ENCODE results near the gene COX5B. TPM values are rescaled to one million over a fixed set of nuclear protein-coding genes. Genes with fewer than 3 reads are reported as not detected.

Gene COX5B
- total RNA-seq, 6 experiments from 2014 or later = 162 to 215 (median 182) TPM

DNA sequence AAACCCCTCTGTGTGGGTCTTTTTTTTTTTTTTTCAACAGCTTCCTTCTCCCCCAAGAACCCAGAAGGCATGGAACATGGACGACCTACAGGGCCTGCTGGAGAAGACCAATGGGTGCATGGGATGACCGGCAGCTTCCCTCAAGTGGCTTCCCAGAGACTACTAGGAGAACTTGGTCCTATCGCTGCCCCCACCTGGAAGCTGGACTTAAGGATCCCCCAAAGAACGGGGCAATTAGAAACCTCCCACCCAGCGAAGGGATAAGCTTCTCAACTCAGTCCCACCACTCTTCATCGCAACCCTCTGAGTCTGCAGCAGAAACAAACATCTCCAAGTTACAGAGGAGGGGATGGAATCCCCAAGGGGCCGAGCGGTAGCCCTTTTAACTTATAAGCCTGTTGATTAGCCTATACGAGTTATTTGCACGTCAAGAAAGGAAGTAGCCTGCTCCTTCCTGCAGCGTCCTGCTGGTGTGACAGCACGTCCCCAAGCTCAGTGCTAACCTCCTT is 16.6 kb downstream of the COX5B start:
- Mint-ChIP-seq H3K4me1 (ENCODE audit: low read depth) (peaks cover 31% of the 10 kb centered on the region), H3K27ac (peak overlapping the region; percentile 96), H3K4me3 (peak overlapping the region; percentile 91), H3K36me3 (ENCODE audit: low read depth) (0 out of 2 replicates have a peak, but pooled peaks cover 4% of the 10 kb centered on the region), H3K9me3 (no peaks in the 10 kb centered on the region), H3K27me3 (ENCODE audit: insufficient read depth) (peaks cover 6% of the 10 kb centered on the region)
- no peak for DNase-seq
- TF ChIP-seq CTCF (IDR thresholded peaks at IDR 0.05) = no peak

DNA sequence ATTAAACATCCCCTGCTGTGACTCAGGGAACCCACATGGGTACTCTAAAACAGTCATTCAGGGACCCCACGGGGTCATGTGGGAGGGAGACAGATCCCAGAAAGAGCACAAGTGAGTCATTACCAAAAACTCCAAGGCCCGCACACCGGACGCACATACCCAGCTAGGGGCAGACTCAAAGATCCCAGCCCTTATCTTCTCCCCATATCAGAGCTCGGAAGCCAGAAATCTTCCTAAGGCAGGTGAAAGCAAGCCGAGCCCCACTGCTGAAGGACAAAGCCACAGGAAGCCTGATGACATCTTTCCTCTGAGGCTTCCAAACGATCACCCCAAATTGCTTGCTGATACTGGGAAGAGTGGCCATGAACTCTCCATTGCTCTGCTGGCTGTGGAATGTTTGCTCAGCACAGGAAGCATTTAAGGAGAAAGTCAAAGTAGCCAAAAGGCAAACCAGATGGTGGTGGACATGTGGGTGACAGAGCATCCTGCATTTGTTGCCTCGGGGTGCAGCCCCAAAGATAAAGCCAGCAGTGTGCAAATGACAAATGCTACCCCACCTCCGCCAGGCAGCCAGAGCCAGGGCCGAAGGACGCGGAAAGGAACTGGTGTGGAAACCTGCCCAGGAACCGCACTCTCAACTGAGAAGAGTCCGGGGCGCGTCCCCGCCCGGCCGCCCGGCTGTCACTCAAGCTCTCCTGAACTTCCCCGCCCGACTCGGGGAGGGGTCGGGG is 17.2 kb downstream of the COX5B start:
- Mint-ChIP-seq H3K4me1 (ENCODE audit: low read depth) (peaks cover 31% of the 10 kb centered on the region), H3K4me3 (peak overlapping the region; percentile 91), H3K36me3 (ENCODE audit: low read depth) (no peaks in the 10 kb centered on the region), H3K9me3 (no peaks in the 10 kb centered on the region), H3K27ac (peak overlapping the region; percentile 96), H3K27me3 (ENCODE audit: insufficient read depth) (peaks cover 5% of the 10 kb centered on the region)
- no peak for TF ChIP-seq CTCF (IDR thresholded peaks at IDR 0.05)
- peak; percentile 90 for DNase-seq

GRCh38 chr2:97663626-97663961 is 17.7 kb downstream of the COX5B start:
- Mint-ChIP-seq H3K4me1 (ENCODE audit: low read depth) (peaks cover 31% of the 10 kb centered on the region), H3K9me3 (no peaks in the 10 kb centered on the region), H3K27me3 (ENCODE audit: insufficient read depth) (no peaks in the 10 kb centered on the region; the same call in none of the 2 replicates), H3K27ac (peak overlapping the region; percentile 96), H3K36me3 (ENCODE audit: low read depth) (no peaks in the 10 kb centered on the region), H3K4me3 (peak overlapping the region; percentile 91)
- TF ChIP-seq CTCF (IDR thresholded peaks at IDR 0.05) = no peak
- DNase-seq = no peak

DNA sequence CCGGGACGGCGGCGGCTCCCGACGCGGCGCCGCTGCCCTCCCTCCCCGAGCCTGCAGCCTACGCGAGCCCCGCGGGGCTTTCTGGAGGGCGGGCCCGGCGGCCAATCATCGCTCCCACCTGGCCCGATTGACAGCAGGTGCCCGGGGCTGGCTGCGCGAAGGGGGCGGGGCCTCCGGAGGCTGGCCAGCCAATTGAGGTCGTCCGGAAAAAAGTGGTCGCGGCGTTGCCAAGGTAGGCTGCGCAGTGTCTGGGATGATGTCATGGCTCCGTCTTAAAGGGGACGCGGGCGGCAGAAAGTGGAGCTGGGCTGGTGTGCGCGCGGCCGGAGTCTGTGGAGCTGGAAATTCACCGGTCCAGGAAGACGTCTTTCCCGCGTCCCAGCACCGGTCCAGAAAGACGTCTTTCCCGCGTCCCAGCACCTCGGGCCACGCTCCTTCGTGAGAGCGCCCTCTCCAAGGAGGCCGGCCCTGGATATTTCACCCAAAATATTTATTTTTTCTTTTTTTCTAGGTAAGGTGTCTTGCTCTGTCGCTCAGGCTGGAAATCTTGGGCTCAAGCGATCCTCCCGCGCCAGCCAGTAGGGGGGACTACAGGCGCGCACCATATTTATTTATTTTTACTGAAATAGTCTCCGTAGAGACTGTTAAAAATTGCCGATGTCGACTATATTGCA is 18.2 kb downstream of the COX5B start, which contains the start of gene ACTR1B:
TSS of gene ACTR1B (minus strand) at position 83 of the 674 bp plus-strand sequence. CDS start 154 bp downstream, outside the sequence.
- H3K36me3 Mint-ChIP-seq (ENCODE audit: low read depth) = no peaks in the 10 kb centered on the region
- no peaks in the 10 kb centered on the region for H3K9me3 Mint-ChIP-seq
- no peaks in the 10 kb centered on the region; the same call in none of the 2 replicates for H3K27me3 Mint-ChIP-seq (ENCODE audit: insufficient read depth)
- TF ChIP-seq CTCF (IDR thresholded peaks at IDR 0.05) = peak; percentile 84
- H3K4me1 Mint-ChIP-seq (ENCODE audit: low read depth) = peaks cover 31% of the 10 kb centered on the region
- peak; percentile 97 for DNase-seq
- H3K4me3 Mint-ChIP-seq = peak within 1 kb of the TSS; percentile 91
- H3K27ac Mint-ChIP-seq = peak within 1 kb of the TSS; percentile 97

- H3K9me3 Mint-ChIP-seq = no peaks in the 10 kb centered on the region
- no peaks in the 10 kb centered on the region for H3K36me3 Mint-ChIP-seq (ENCODE audit: low read depth)
- H3K4me1 Mint-ChIP-seq (ENCODE audit: low read depth) = peaks cover 31% of the 10 kb centered on the region
- no peak for DNase-seq
- peak overlapping the region; percentile 97 for H3K27ac Mint-ChIP-seq
- peak; percentile 52 for TF ChIP-seq CTCF (IDR thresholded peaks at IDR 0.05)
- H3K4me3 Mint-ChIP-seq = peak overlapping the region; percentile 90
- H3K27me3 Mint-ChIP-seq (ENCODE audit: insufficient read depth) = no peaks in the 10 kb centered on the region; the same call in none of the 2 replicates
Observed at GRCh38 chr2:97664636-97664970, 18.7 kb downstream of the COX5B start.
